UCSD-AML1 (cell line): ENCODE measurements around the gene TOB2.

Experiments used
- DNase-seq: peaks from one replicate; lab custom pipeline; 2025; ENCODE audit not compliant: unreplicated experiment; lab: John Stamatoyannopoulos, UW

Gene TOB2

GRCh38 chr22:41394012-41394356 lies 52.6 kb downstream of the TOB2 start:
- no peak for DNase-seq

- peak; percentile 47 for DNase-seq
Observed at GRCh38 chr22:41387341-41387740, 59.3 kb downstream of the TOB2 start.

- no peak for DNase-seq
Observed at GRCh38 chr22:41384128-41384527, 62.5 kb downstream of the TOB2 start.
